ENCODE measurements around the gene MEX3B.
A peak's percentile ranks its signal among the peaks of the same experiment; 100 is the strongest.

MEX3B gene

DNA sequence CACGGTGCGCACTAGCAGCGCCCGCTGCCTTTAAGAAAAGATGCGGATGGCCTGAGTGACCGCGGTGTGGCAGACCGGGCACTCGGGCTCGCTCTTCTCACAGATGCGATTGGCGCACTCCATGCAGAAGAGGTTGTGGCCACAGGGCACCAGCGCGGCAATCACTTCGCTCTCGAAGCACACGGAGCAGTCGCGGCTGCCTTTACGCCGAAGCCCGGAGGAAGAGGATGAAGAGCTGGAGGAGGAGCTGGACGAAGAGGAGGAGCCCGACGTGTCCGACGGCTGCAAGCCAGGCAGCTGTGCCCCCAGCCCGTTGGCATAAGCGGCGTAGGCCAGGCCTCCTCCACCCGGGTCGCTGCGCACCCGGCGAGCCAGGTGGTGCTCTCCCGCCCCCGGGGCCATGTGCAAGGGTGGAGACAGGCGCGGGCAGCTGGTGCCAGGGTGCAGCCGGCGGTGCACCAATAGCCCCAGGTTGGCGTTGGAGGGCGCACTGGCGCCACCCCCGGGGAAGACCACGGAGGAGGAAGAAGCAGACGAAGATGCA is 2.6 kb downstream of the MEX3B start:
- no peaks in the 10 kb centered on the region for H3K9me3 Mint-ChIP-seq
- TF ChIP-seq, protein P1, sequence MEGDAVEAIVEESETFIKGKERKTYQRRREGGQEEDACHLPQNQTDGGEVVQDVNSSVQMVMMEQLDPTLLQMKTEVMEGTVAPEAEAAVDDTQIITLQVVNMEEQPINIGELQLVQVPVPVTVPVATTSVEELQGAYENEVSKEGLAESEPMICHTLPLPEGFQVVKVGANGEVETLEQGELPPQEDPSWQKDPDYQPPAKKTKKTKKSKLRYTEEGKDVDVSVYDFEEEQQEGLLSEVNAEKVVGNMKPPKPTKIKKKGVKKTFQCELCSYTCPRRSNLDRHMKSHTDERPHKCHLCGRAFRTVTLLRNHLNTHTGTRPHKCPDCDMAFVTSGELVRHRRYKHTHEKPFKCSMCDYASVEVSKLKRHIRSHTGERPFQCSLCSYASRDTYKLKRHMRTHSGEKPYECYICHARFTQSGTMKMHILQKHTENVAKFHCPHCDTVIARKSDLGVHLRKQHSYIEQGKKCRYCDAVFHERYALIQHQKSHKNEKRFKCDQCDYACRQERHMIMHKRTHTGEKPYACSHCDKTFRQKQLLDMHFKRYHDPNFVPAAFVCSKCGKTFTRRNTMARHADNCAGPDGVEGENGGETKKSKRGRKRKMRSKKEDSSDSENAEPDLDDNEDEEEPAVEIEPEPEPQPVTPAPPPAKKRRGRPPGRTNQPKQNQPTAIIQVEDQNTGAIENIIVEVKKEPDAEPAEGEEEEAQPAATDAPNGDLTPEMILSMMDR (IDR thresholded peaks at IDR 0.05; ENCODE audit: unreplicated experiment in 3 of 3) = no peak
- H3K4me3 Mint-ChIP-seq = peak overlapping the region; percentile 96 to 100 (median 98)
- H3K27ac Mint-ChIP-seq = peak overlapping the region; percentile 20 to 82 (median 81)
- peaks cover 27% of the 10 kb centered on the region for H3K36me3 Mint-ChIP-seq (ENCODE audit: low read depth)
- peaks cover 7% of the 10 kb centered on the region for H3K27me3 Mint-ChIP-seq (ENCODE audit: low read depth)
- peaks cover 41% of the 10 kb centered on the region for H3K4me1 Mint-ChIP-seq

DNA sequence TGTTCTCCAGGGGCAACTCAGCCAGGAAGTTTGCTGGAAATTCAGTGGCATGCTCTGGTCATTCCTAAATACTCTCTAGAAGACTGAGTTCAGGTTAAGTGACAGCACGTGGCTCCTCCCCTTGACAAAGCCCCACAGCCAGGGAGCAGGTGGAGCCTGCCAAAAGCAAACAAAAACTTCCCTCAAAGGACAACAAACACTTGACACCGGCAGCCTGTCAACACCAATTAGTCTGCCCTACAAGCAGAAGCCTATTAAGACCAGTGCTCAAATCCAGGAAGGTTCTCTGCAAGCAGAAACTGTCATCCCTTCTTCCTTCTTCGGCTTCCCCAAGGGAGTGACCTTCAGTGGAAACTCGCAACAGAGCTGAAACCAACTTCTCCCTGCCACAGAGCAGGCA is 5.0 kb downstream of the MEX3B start:
- Mint-ChIP-seq H3K27ac (peak overlapping the region; percentile 22 to 82 (median 53)), H3K9me3 (no peaks in the 10 kb centered on the region), H3K4me3 (peak overlapping the region; percentile 62 to 76 (median 66)), H3K36me3 (ENCODE audit: low read depth) (peaks cover 27% of the 10 kb centered on the region), H3K4me1 (peaks cover 31% of the 10 kb centered on the region), H3K27me3 (ENCODE audit: low read depth) (no peaks in the 10 kb centered on the region)
- TF ChIP-seq, protein P1 (IDR thresholded peaks at IDR 0.05; ENCODE audit: unreplicated experiment in 3 of 3) = no peak

GRCh38 chr15:82040390-82040789 is 5.4 kb downstream of the MEX3B start:
- peaks cover 31% of the 10 kb centered on the region for H3K4me1 Mint-ChIP-seq
- peaks cover 27% of the 10 kb centered on the region for H3K36me3 Mint-ChIP-seq (ENCODE audit: low read depth)
- TF ChIP-seq, protein P1 (IDR thresholded peaks at IDR 0.05; ENCODE audit: unreplicated experiment in 3 of 3) = no peak
- no peaks in the 10 kb centered on the region for H3K9me3 Mint-ChIP-seq
- H3K27ac Mint-ChIP-seq = peak overlapping the region; percentile 22 to 82 (median 53)
- no peaks in the 10 kb centered on the region for H3K27me3 Mint-ChIP-seq (ENCODE audit: low read depth)
- H3K4me3 Mint-ChIP-seq = peak overlapping the region; percentile 62 to 76 (median 66)

DNA sequence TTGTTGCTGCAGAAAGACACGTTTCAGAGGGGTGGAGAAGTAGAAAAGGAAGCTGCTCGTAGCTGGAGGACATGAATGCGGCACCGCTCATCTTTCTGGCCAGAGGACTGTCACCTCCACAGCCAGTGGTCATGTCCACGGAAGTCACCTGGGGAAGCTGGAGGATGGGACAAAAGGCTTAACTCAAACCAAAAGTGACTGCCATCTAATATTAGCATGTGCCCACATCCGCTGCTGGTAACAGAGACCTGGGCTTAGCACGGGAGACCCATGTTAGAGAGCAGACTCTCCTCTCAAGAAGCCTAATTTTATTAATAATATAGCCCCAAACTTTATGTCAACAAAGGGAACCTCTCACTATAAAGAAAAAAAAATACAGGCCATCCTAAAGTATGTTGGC is 5.9 kb downstream of the MEX3B start:
- H3K9me3 Mint-ChIP-seq = no peaks in the 10 kb centered on the region
- H3K36me3 Mint-ChIP-seq (ENCODE audit: low read depth) = peaks cover 27% of the 10 kb centered on the region
- peak overlapping the region in 1 of 3 experiments; percentile 40 for H3K27ac Mint-ChIP-seq
- no peaks in the 10 kb centered on the region for H3K27me3 Mint-ChIP-seq (ENCODE audit: low read depth)
- H3K4me1 Mint-ChIP-seq = peaks cover 31% of the 10 kb centered on the region
- TF ChIP-seq, protein P1 (IDR thresholded peaks at IDR 0.05; ENCODE audit: unreplicated experiment in 3 of 3) = no peak
- H3K4me3 Mint-ChIP-seq = peak overlapping the region in 1 of 3 experiments; percentile 31

DNA sequence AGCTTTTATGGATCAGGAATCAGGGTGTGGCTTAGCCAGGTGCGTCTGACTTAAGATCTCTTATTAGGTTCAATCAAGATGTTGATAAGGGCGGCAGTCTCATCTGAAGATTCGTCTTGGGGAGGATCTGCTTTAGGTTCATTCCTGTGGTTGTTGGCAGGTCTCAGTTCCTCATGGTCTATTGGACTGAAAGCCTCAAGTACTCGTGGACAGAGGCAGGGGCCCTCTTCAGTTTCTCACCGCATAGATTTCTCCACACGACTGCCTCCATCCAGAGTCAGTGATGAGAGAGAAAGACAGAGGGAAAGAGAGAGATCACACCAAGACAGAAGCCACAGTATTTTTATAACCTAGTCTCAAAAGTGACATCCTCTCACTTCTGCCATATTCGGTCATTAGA is 9.4 kb downstream of the MEX3B start:
- Mint-ChIP-seq H3K9me3 (no peaks in the 10 kb centered on the region), H3K4me3 (no peak overlapping the region), H3K27me3 (ENCODE audit: low read depth) (no peaks in the 10 kb centered on the region), H3K27ac (no peak overlapping the region), H3K4me1 (peaks cover 30% of the 10 kb centered on the region), H3K36me3 (ENCODE audit: low read depth) (peaks cover 8% of the 10 kb centered on the region)
- TF ChIP-seq, protein P1 (IDR thresholded peaks at IDR 0.05; ENCODE audit: unreplicated experiment in 3 of 3) = no peak

- Mint-ChIP-seq H3K4me1 (peaks cover 26% of the 10 kb centered on the region), H3K4me3 (no peak overlapping the region), H3K27ac (peak overlapping the region in 1 of 3 experiments; percentile 4), H3K9me3 (no peaks in the 10 kb centered on the region), H3K36me3 (ENCODE audit: low read depth) (no peaks in the 10 kb centered on the region), H3K27me3 (ENCODE audit: low read depth) (no peaks in the 10 kb centered on the region)
- TF ChIP-seq, protein P1 (IDR thresholded peaks at IDR 0.05; ENCODE audit: unreplicated experiment in 3 of 3) = no peak
Observed at GRCh38 chr15:82031871-82032270, 13.9 kb downstream of the MEX3B start.

Data from nephron (organoid).